Chondrocyte (in vitro differentiated cells): ENCODE measurements around the gene TBCCD1. TPM values are rescaled to one million over a fixed set of nuclear protein-coding genes. Genes with fewer than 3 reads are reported as not detected.

Experiments
- DNase-seq: peaks from one replicate; pipeline ENCODE4 v3.0.0; 2021; ENCODE audit warnings: mixed read lengths, low spot score
- H3K27ac Mint-ChIP-seq: one replicate; pipeline ENCODE4 v1.8.0; 2021; ENCODE audit warnings: mild to moderate bottlenecking, moderate library complexity, mixed read lengths; ENCODE audit not compliant: unreplicated experiment
- H3K27me3 Mint-ChIP-seq: 2 replicates; pipeline ENCODE4 v1.8.0; 2021; ENCODE audit warnings: low read depth, mixed read lengths
- H3K36me3 Mint-ChIP-seq: 2 replicates; pipeline ENCODE4 v1.8.0; 2021; ENCODE audit warnings: low read depth, mixed read lengths
- H3K4me1 Mint-ChIP-seq: 2 replicates; pipeline ENCODE4 v1.8.0; 2021; ENCODE audit warnings: low read depth, mild to moderate bottlenecking, mixed read lengths
- H3K4me3 Mint-ChIP-seq: one replicate; pipeline ENCODE4 v1.8.0; 2021; ENCODE audit warnings: mild to moderate bottlenecking, moderate library complexity, mixed read lengths; ENCODE audit not compliant: unreplicated experiment
- H3K9me3 Mint-ChIP-seq: 2 replicates; pipeline ENCODE4 v1.8.0; 2021; ENCODE audit warnings: low read depth, mixed read lengths
- long read RNA-seq: library from polyadenylated mRNA; stranded (forward); transcript quantifications from one replicate; pipeline ENCODE4 v2.0.0, GENCODE V29; 2021
- total RNA-seq: library from RNA; stranded (reverse); gene quantifications from 3 replicates; pipeline ENCODE4 v1.2.1, GENCODE V29; 2021
- TF ChIP-seq, protein P1 (sequence below): fragments of 200-600 bp; sonication (generic); IDR thresholded peaks from 2 replicates; pipeline ENCODE4 v1.5.0; 2021; ENCODE audit warnings: antibody characterized with exemption, mild to moderate bottlenecking, moderate library complexity

TBCCD1 gene, protein sequence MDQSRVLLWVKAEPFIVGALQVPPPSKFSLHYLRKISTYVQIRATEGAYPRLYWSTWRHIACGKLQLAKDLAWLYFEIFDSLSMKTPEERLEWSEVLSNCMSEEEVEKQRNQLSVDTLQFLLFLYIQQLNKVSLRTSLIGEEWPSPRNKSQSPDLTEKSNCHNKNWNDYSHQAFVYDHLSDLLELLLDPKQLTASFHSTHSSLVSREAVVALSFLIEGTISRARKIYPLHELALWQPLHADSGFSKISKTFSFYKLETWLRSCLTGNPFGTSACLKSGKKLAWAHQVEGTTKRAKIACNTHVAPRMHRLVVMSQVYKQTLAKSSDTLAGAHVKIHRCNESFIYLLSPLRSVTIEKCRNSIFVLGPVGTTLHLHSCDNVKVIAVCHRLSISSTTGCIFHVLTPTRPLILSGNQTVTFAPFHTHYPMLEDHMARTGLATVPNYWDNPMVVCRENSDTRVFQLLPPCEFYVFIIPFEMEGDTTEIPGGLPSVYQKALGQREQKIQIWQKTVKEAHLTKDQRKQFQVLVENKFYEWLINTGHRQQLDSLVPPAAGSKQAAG
- total RNA-seq = 12.8 to 19.6 TPM (median 13.8 TPM) in 3 replicates
- long read RNA-seq, transcript TBCCD1-201 (8 exons, 2,441 nt) = major isoform, 46 of 54 reads
- long read RNA-seq, partial matches to known transcripts = 4 of 54 reads
- long read RNA-seq, other reads (novel, unspliced or antisense) = 4 of 54 reads

DNA sequence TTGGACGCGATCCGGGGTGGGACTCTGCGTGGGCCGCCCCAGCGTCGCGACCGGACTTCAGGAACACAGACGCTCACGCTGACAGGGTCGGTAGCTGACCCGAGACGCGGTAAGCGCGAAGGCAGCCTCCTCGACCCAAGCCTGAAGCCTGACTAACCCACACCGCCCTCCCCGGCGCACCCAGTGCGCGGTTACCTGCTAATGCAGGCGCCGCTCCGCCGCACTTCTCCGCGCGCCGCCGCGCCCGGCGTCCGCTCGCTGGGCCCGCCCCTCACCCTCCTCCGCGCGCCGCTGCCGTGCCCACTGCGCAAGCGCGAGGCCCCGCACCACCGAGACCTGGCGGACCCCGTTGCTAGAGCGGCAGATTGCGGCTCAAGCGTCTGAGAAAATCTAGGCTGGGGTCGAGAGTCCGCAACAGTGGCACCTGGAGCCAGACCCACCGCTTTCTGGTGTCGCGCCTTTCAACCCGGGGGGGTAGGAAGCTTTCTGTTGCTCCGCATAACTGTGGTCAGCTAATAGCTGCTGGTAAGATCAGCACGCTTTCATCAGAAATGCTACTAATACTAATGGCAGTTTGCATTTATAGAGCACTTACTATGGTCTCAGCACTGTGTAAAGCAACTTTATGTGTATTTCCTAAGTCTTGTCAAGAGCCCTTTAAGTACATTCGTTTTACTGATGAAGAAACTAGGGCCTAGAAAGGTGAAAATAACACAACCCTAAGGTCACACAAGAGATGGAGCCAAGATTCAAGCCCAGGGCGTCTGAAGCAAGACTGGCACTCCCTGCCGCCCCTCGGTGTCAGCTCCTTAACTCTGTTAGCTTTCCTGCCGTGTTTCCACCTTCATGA is at the start of gene TBCCD1:
TSS of gene TBCCD1 (minus strand) at position 268 of the 850 bp plus-strand sequence. CDS start 3,010 bp downstream, outside the sequence.
- Mint-ChIP-seq H3K36me3 (no peaks in the 10 kb centered on the region), H3K4me3 (peak within 1 kb of the TSS; percentile 92), H3K4me1 (peaks cover 50% of the 10 kb centered on the region), H3K27me3 (no peaks in the 10 kb centered on the region), H3K9me3 (no peaks in the 10 kb centered on the region), H3K27ac (peak within 1 kb of the TSS; percentile 94)
- TF ChIP-seq, protein P1, sequence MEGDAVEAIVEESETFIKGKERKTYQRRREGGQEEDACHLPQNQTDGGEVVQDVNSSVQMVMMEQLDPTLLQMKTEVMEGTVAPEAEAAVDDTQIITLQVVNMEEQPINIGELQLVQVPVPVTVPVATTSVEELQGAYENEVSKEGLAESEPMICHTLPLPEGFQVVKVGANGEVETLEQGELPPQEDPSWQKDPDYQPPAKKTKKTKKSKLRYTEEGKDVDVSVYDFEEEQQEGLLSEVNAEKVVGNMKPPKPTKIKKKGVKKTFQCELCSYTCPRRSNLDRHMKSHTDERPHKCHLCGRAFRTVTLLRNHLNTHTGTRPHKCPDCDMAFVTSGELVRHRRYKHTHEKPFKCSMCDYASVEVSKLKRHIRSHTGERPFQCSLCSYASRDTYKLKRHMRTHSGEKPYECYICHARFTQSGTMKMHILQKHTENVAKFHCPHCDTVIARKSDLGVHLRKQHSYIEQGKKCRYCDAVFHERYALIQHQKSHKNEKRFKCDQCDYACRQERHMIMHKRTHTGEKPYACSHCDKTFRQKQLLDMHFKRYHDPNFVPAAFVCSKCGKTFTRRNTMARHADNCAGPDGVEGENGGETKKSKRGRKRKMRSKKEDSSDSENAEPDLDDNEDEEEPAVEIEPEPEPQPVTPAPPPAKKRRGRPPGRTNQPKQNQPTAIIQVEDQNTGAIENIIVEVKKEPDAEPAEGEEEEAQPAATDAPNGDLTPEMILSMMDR = peak; percentile 23
- DNase-seq = peak; percentile 95

DNA sequence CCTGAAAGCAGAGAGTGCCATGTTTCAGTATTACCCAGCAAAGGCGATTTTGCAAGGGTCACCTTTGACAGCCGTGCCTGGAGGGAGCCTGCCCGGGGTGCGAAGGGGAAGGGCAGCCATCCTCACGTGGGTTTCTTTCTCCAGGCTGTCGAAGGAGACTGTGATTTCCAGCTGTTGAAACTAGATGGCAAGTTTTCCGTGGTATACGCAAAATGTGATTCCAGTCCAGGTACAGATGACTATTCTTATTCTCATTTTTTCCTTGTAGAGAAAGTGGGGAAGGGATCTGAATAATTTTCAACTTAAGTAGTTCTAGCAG is 49.1 kb upstream of the TBCCD1 start:
- no peak for DNase-seq
- Mint-ChIP-seq H3K9me3 (no peaks in the 10 kb centered on the region), H3K27ac (no peak overlapping the region), H3K36me3 (no peaks in the 10 kb centered on the region), H3K4me3 (no peak overlapping the region), H3K4me1 (peaks cover 38% of the 10 kb centered on the region), H3K27me3 (peaks cover 11% of the 10 kb centered on the region)
- TF ChIP-seq, protein P1 = no peak

DNA sequence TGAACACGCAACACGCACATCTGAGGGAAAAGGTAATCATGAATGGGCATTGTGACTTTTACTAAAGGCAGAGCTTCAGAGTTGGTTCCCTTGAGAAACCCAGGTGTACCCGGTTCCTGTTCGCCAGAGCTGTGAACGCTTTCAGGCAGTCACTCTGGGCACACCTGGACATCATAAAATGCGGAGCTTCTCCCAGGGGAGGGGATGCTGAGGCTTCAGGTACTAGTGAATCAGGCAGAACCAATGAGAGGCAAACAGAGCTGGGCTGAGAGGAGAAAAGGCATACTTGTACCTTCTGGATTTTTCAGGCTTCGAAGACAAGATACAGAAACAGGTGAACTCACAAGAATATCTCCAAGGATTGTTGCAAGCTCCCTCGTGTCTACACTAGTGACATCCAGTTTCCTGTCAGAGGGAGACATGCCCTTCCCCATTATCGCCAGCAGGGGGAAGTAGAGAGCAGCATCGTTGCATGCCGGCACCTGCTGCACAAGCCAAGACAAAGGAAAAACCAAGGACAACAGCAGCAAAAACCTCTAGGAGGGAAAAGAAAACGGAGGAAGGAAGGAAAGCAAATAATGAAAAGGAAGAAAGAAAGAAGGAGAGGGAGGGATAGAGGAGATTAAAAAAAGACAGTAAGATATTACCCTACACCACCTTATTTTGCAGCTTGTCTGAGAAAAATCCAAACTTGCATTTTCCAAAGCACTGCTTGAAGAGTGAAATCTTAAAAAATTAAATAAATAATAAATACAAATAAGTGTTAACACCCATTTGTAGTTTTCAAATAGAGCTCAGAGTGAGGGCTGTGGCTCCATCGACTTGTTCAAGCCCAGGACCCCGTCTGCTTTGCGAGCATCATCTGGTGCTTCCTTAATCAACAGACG is 47.7 kb upstream of the TBCCD1 start:
- Mint-ChIP-seq H3K4me3 (no peak overlapping the region), H3K4me1 (peaks cover 38% of the 10 kb centered on the region), H3K27me3 (peaks cover 9% of the 10 kb centered on the region), H3K36me3 (no peaks in the 10 kb centered on the region), H3K9me3 (no peaks in the 10 kb centered on the region), H3K27ac (peak overlapping the region; percentile 52)
- TF ChIP-seq, protein P1 = peak; percentile 97
- DNase-seq = no peak

DNA sequence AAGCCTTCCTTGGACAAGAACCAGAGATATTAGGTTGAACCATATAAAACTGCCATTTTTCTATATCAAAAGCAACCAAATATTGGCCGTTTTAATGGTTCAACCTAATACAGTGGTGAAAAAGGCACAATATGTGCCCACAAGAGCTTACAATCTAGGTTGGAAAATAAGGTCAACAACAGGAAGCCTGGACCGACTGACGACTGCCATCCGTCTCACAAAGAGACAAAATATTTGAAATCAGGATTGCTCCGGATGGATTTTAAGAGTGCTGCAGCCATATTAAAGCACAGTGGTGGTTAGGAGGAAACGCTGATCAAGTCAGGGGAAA is 47.1 kb upstream of the TBCCD1 start:
- H3K4me3 Mint-ChIP-seq = no peak overlapping the region
- H3K27me3 Mint-ChIP-seq = peaks cover 9% of the 10 kb centered on the region

More for the DNA sequence above, 47.1 kb upstream of the TBCCD1 start:
- H3K27ac Mint-ChIP-seq = no peak overlapping the region
- TF ChIP-seq, protein P1 = no peak
- H3K36me3 Mint-ChIP-seq = no peaks in the 10 kb centered on the region
- H3K9me3 Mint-ChIP-seq = no peaks in the 10 kb centered on the region
- H3K4me1 Mint-ChIP-seq = peaks cover 38% of the 10 kb centered on the region
- DNase-seq = no peak
